Ureter (tissue), 1 donor: ENCODE results near the gene NHLH1. TPM values are rescaled to one million over a fixed set of nuclear protein-coding genes. Genes with fewer than 3 reads are reported as not detected.

ENCODE experiments used
- DNase-seq: peaks from one replicate; pipeline ENCODE4 v3.0.0-alpha.2; 2020; ENCODE audit warnings: low spot score
- total RNA-seq: library from RNA; stranded (reverse); gene quantifications from one replicate; pipeline ENCODE4 v1.2.4, GENCODE V29; 2023
- donor health status: DM: yes; HTN: yes; CAD: no.

Gene NHLH1
- total RNA-seq, 1 donor from 2014 or later: not detected

- DNase-seq: no peak
Measured at GRCh38 chr1:160412028-160412362, 45.1 kb downstream of the NHLH1 start.

- DNase-seq: no peak
Measured at GRCh38 chr1:160413716-160414115, 46.8 kb downstream of the NHLH1 start.

GRCh38 chr1:160414881-160415280 is 48.0 kb downstream of the NHLH1 start:
- DNase-seq: no peak

- no peak for DNase-seq
Measured at GRCh38 chr1:160415696-160416290, 48.9 kb downstream of the NHLH1 start.

GRCh38 chr1:160416369-160416768 is 49.5 kb downstream of the NHLH1 start:
- DNase-seq: no peak

- peak; percentile 18 for DNase-seq
Measured at GRCh38 chr1:160418483-160418882, 51.6 kb downstream of the NHLH1 start.

- DNase-seq: peak; percentile 33
Measured at GRCh38 chr1:160419150-160419837, 52.4 kb downstream of the NHLH1 start.

GRCh38 chr1:160419838-160420169 is 52.9 kb downstream of the NHLH1 start:
- no peak for DNase-seq

GRCh38 chr1:160420881-160421842 is 54.3 kb downstream of the NHLH1 start:
- peak; percentile 15 for DNase-seq

GRCh38 chr1:160421881-160422280 is 55.0 kb downstream of the NHLH1 start:
- no peak for DNase-seq

Other genes with a start within 250 kb of the NHLH1 start
- gene ATP1A4, start 215.5 kb upstream of the NHLH1 start, total RNA-seq: 16.5 TPM
- gene CASQ1, start 176.5 kb upstream of the NHLH1 start, total RNA-seq: 10.5 TPM
- gene PEA15, start 161.7 kb upstream of the NHLH1 start, total RNA-seq: 133 TPM
- gene DCAF8, start 104.5 kb upstream of the NHLH1 start, total RNA-seq: 137 TPM
- 102 TPM for gene PEX19, start 81.9 kb upstream of the NHLH1 start, total RNA-seq
- gene COPA, start 23.8 kb upstream of the NHLH1 start, total RNA-seq: 164 TPM
- gene NCSTN, start 23.7 kb upstream of the NHLH1 start, total RNA-seq: 95.6 TPM
- 12.7 TPM for gene VANGL2, start 33.5 kb downstream of the NHLH1 start, total RNA-seq
- gene SLAMF6, start 156.2 kb downstream of the NHLH1 start, total RNA-seq: 3.0 TPM
- gene CD84, start 212.4 kb downstream of the NHLH1 start, total RNA-seq: 7.7 TPM